Posterior vena cava (tissue), 2 donors: ENCODE results near the gene ZBTB8A. TPM values are rescaled to one million over a fixed set of nuclear protein-coding genes. Genes with fewer than 3 reads are reported as not detected.

Experiments used
- DNase-seq: peaks from one replicate; pipeline ENCODE4 v3.0.0-alpha.2; 2020; ENCODE audit warnings: low spot score
- intact Hi-C, 2 donors: fragments of 100-400 bp; cut with DNase I; formaldehyde crosslinking; loops; one replicate each; pipeline versions ENCODE4 v1.14.1 to v1.14.2; 2022 to 2023
- total RNA-seq, 2 donors: library from RNA; stranded (reverse); fragmentation: NEBNext Ultra II Directional; extraction: Animal tissue kit (Norgen Biotek cat#: 25700); gene quantifications; one replicate each; pipeline ENCODE4 v1.2.1, GENCODE V29; 2021
- donor health status: DM: yes; HTN: yes; CAD: no.
- donor health status: DM: yes; HTN: yes; CAD: no.

Gene ZBTB8A
- total RNA-seq, 2 donors from 2014 or later = 10.4 TPM

GRCh38 chr1:32647308-32648134, 108.3 kb downstream of the ZBTB8A start:
- intact Hi-C loops = no loop called here
- DNase-seq = no peak

- intact Hi-C loops = no loop called here
- peak; percentile 96 for DNase-seq
Measured at GRCh38 chr1:32650248-32650751, 111.1 kb downstream of the ZBTB8A start, which contains the start of gene ZBTB8OS. Gene ZBTB8OS, minus strand, starts transcription at chr1:32650550. Its CDS starts 21 bp downstream, at chr1:32650529.

- intact Hi-C loops = no loop called here
- DNase-seq = peak; percentile 99
Measured at GRCh38 chr1:32650752-32651460, 111.7 kb downstream of the ZBTB8A start, which contains the start of gene RBBP4. Gene RBBP4, plus strand, starts transcription at chr1:32651208. Its CDS starts 99 bp downstream, at chr1:32651307.

GRCh38 chr1:32651461-32652073, 112.3 kb downstream of the ZBTB8A start:
- intact Hi-C loops = no loop called here

GRCh38 chr1:32652244-32652962, 113.2 kb downstream of the ZBTB8A start:
- no peak for DNase-seq
- intact Hi-C loops = no loop called here

More at GRCh38 chr1:32651461-32652073, 112.3 kb downstream of the ZBTB8A start:
- DNase-seq = no peak

Other genes starting within 250 kb of the ZBTB8A start
- 10 to 100 TPM; 36.6 to 40.8 TPM for gene HDAC1, start 247.3 kb upstream of the ZBTB8A start, total RNA-seq
- gene MARCKSL1, start 203.2 kb upstream of the ZBTB8A start, total RNA-seq = 10 to 100 TPM; 40.9 to 43.9 TPM
- gene FAM229A, start 176.9 kb upstream of the ZBTB8A start, total RNA-seq = 1 to 10 TPM; 4.4 to 5.4 TPM
- gene TSSK3, start 176.9 kb upstream of the ZBTB8A start, total RNA-seq = 1 to 10 TPM; 2.6 to 3.9 TPM
- gene BSDC1, start 145.0 kb upstream of the ZBTB8A start, total RNA-seq = 10 to 100 TPM; 37.2 to 42.5 TPM
- not detected for gene ZBTB8B, start 74.4 kb upstream of the ZBTB8A start, total RNA-seq
- gene ZBTB8OS, start 111.1 kb downstream of the ZBTB8A start, total RNA-seq = 10 to 100 TPM; 31.7 to 37.8 TPM
- gene RBBP4, start 111.8 kb downstream of the ZBTB8A start, total RNA-seq = 100 to 1,000 TPM in 1 of 2 donors, 10 to 100 TPM in 1; 85.7 to 108 TPM
- 100 to 1,000 TPM in 1 of 2 donors, 10 to 100 TPM in 1; 57.5 to 102 TPM for gene SYNC, start 163.3 kb downstream of the ZBTB8A start, total RNA-seq